ENCODE data around the gene AKAP8.

DNA sequence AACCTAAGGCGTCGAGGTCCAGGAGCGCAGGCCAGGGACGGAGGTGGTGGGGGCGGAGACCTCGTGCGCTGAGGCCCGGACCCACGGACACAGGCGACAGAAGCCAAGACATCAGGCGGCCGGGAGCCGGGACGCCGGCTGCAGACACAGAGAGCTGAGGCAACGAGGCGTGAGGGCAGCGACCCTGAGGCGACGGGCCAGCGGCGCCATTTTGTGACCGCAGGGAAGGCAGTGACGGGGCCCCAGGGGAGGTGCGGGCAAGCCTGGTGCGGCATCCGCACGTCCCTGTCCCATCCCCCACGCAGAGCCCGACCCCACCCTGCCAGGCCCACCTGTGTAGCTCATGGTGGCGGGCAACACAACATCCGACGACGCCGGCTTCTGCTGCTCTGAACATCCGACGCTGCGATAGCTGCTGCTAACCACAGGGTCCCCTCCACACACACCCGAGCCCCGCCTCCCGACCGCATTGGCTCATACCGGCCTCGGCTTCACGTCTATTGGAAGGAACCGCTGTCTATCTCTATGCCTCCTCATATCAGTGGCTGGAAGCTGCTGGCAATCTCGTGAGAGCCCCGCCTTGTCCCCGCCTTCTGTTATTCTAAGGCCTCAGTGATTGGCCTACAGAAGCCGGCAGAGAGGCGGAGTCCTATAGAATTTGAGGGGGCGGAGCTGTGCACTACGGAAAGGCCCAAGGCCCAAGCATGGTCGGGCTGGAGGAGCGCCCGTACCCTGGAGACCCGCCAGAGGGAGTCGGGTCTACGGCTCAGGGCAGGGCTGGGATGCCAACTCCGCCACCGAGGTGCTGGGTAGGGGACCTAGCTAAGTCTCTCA, 39.2 kb upstream of the AKAP8 start, which contains the start of gene AKAP8L:
- TF ChIP-seq, protein P1, sequence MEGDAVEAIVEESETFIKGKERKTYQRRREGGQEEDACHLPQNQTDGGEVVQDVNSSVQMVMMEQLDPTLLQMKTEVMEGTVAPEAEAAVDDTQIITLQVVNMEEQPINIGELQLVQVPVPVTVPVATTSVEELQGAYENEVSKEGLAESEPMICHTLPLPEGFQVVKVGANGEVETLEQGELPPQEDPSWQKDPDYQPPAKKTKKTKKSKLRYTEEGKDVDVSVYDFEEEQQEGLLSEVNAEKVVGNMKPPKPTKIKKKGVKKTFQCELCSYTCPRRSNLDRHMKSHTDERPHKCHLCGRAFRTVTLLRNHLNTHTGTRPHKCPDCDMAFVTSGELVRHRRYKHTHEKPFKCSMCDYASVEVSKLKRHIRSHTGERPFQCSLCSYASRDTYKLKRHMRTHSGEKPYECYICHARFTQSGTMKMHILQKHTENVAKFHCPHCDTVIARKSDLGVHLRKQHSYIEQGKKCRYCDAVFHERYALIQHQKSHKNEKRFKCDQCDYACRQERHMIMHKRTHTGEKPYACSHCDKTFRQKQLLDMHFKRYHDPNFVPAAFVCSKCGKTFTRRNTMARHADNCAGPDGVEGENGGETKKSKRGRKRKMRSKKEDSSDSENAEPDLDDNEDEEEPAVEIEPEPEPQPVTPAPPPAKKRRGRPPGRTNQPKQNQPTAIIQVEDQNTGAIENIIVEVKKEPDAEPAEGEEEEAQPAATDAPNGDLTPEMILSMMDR (IDR thresholded peaks at IDR 0.05), result peak in 5 of 7 experiments; percentile 42 to 79 (median 54)
- TF ChIP-seq EP300 (IDR thresholded peaks at IDR 0.05), result peak; percentile 23
- TF ChIP-seq POLR2AphosphoS5 (IDR thresholded peaks at IDR 0.05), result peak; percentile 34 to 91 (median 90)
- peak in 1 of 4 donors; percentile 79 for TF ChIP-seq POLR2A (IDR thresholded peaks at IDR 0.05)
